K562 (cell line): Measurements from ENCODE around the gene NEU1. TPM values are rescaled to one million over a fixed set of nuclear protein-coding genes. Genes with fewer than 3 reads are reported as not detected.

Source experiments
- ATAC-seq: fragments of 200-7000 bp; cut with Tn5 transposase; 3 replicates; pipeline ENCODE4 v1.9.1; 2020; ENCODE audit warnings: moderate library complexity
- BruUV-seq: library from RNA; stranded (reverse); fragments of 400-500 nt; replicated peaks from 2 replicates; lab custom pipeline; 2021; lab: Mats Ljungman, UMichigan
- CTCF ChIA-PET: fragments of 300-600 bp; formaldehyde crosslinking; extraction: SDS; loops from one replicate; lab custom pipeline; 2021; ENCODE audit warnings: low intra/inter-chr PET ratio; lab: Yijun Ruan, JAX
- POLR2A ChIA-PET: fragments of 300-600, 350-650 bp; sonication (Branson Sonifier 250); formaldehyde crosslinking; extraction: SDS; loops from one replicate; lab custom pipeline; 2021; ENCODE audit warnings: antibody characterized with exemption, inconsistent platforms; lab: Yijun Ruan, JAX
- DNase-seq, 4 experiments: peaks; one replicate each; pipeline versions ENCODE4 v3.0.0 to v3.0.0-alpha.2; 2011 to 2018; ENCODE audit warnings: low spot score in 3 of 4, mixed read lengths in 3 of 4; ENCODE audit errors: extremely low read depth in 1 of 4
- FAIRE-seq: peaks from 2 replicates; lab custom pipeline; 2011; peaks lifted over from hg19 to GRCh38; lab: Jason Lieb, UNC
- H2AFZ ChIP-seq: 2 replicates; pipeline ENCODE4 v1.6.0; 2011; ENCODE audit warnings: low read depth, low read length, control low read depth, inconsistent platforms
- H3K27ac ChIP-seq: fragments of 200-600 bp; 3 replicates; pipeline ENCODE4 v1.8.0; 2011; ENCODE audit warnings: low read depth, mild to moderate bottlenecking, control low read depth, inconsistent platforms, low read length, moderate library complexity, mixed read lengths; ENCODE audit errors: extremely low read depth
- H3K27me3 ChIP-seq, 2 experiments: fragments of 300-600 bp in 1 of 2; 2 replicates in 1 of 2; 3 replicates in 1 of 2; pipeline versions ENCODE4 v1.6.0 to v1.8.0; 2011; ENCODE audit warnings: inconsistent platforms in 2 of 2, low read length in 2 of 2, mild to moderate bottlenecking in 1 of 2, mixed read lengths in 1 of 2, moderate library complexity in 1 of 2; ENCODE audit not compliant: control insufficient read depth in 2 of 2, insufficient read depth in 2 of 2
- H3K36me3 ChIP-seq: fragments of 300-600 bp; 3 replicates; pipeline ENCODE4 v1.8.0; 2011; ENCODE audit warnings: mild to moderate bottlenecking, low read length, inconsistent platforms; ENCODE audit not compliant: control insufficient read depth, insufficient read depth
- H3K4me1 ChIP-seq, 2 experiments: fragments of 200-600 bp in 1 of 2; replicated peaks in 1 of 2; 2 replicates in 1 of 2; 3 replicates in 1 of 2; pipeline versions ENCODE4 v1.5.1 to v1.8.0; 2011; ENCODE audit warnings: inconsistent platforms in 2 of 2, low read length in 2 of 2, mild to moderate bottlenecking in 1 of 2, mixed read lengths in 1 of 2, moderate library complexity in 1 of 2; ENCODE audit not compliant: control insufficient read depth in 2 of 2, insufficient read depth in 2 of 2
- H3K4me2 ChIP-seq: 2 replicates; pipeline ENCODE4 v1.6.1; 2011; ENCODE audit warnings: low read length, control low read depth, inconsistent platforms, mixed read lengths; ENCODE audit not compliant: insufficient read depth
- H3K4me3 ChIP-seq: fragments of 200-600 bp; sonication (generic), shearing (Covaris generic); 2 replicates; pipeline ENCODE4 v1.5.1; 2016; ENCODE audit warnings: control low read depth, inconsistent platforms
- H3K79me2 ChIP-seq: fragments of 200-600 bp; 3 replicates; pipeline ENCODE4 v1.8.0; 2011; ENCODE audit warnings: low read length, inconsistent platforms; ENCODE audit not compliant: control insufficient read depth, insufficient read depth
- H3K9ac ChIP-seq, 2 experiments: 2 replicates each; pipeline versions ENCODE4 v1.6.0 to v1.6.1; 2011; ENCODE audit warnings: low read depth in 2 of 2, low read length in 2 of 2, control low read depth in 1 of 2, inconsistent platforms in 1 of 2, mild to moderate bottlenecking in 1 of 2, mixed read lengths in 1 of 2; ENCODE audit not compliant: insufficient read depth in 1 of 2
- H3K9me1 ChIP-seq: one replicate; pipeline ENCODE4 v1.6.0; 2011; ENCODE audit warnings: inconsistent platforms, mild to moderate bottlenecking, low read length, moderate library complexity; ENCODE audit not compliant: control insufficient read depth, insufficient read depth
- H3K9me3 ChIP-seq: replicated peaks from 2 replicates; pipeline ENCODE4 v1.5.1; 2011; ENCODE audit warnings: low read depth, low read length, inconsistent platforms; ENCODE audit not compliant: control insufficient read depth, insufficient read depth
- H4K20me1 ChIP-seq: replicated peaks from 2 replicates; pipeline ENCODE4 v1.6.1; 2011; ENCODE audit warnings: low read length, inconsistent platforms, mixed read lengths; ENCODE audit not compliant: control insufficient read depth, insufficient read depth
- ZNF507 ChIP-seq: conservative IDR thresholded peaks from 2 replicates; pipeline ENCODE4 v1.6.1; 2017; ENCODE audit warnings: missing genetic modification characterization, missing compliant biosample characterization
- WGBS: fragments of 100-300 bp; shearing (Covaris generic); methylation state at CpG from one replicate; pipeline ENCODE4 v1.1.6; 2016; ENCODE audit warnings: low coverage, mixed read lengths; ENCODE audit not compliant: insufficient coverage; ENCODE audit errors: missing lambda C conversion rate; 5-methylcytosine and 5-hydroxymethylcytosine counted together
- in situ Hi-C: fragments of 300-500 bp; cut with MboI; formaldehyde crosslinking; loops from 4 replicates; pipeline ENCODE4 v1.15.0; 2018; ENCODE audit warnings: inconsistent platforms, mixed read lengths
- intact Hi-C: fragments of 100-400 bp; cut with micrococcal nuclease; formaldehyde crosslinking; loops from 2 replicates; pipeline ENCODE4 v1.14.2; 2022
- polyA plus RNA-seq, 8 experiments: library from polyadenylated mRNA; depleted of rRNA in 4 of 8; stranded (reverse) in 5 of 8; unstranded in 3 of 8; fragments of >200 nt; fragmentation: Nextera tagmentation in 2 of 8; fragmentation: Illumina TruSeq in 1 of 8; extraction: Ambion mirVana in 2 of 8; extraction: Trizol in 1 of 8; gene quantifications; 2 replicates each; pipeline versions ENCODE4 v1.2.1 to v1.2.3, GENCODE V29; 2011 to 2014; ENCODE audit warnings: inconsistent platforms in 1 of 8, missing spikeins in 1 of 8
- total RNA-seq, 7 experiments: library from RNA; depleted of rRNA in 6 of 7; stranded (reverse); fragments of >200 nt in 6 of 7; fragmentation: Illumina TruSeq in 2 of 7; extraction: Trizol in 2 of 7; gene quantifications; 2 replicates each; pipeline versions ENCODE4 v1.2.1 to v1.2.3, GENCODE V29; 2011 to 2021; ENCODE audit warnings: low replicate concordance in 1 of 7
- TF ChIP-seq, protein P1 (sequence below), 2 experiments: fragments of 450-650 bp in 1 of 2; sonication (generic) in 1 of 2; formaldehyde crosslinking in 1 of 2; IDR thresholded peaks; 2 replicates each; pipeline versions ENCODE4 v1.7.1 to v1.9.0; 2016 to 2022; ENCODE audit warnings: inconsistent platforms in 1 of 2, mild to moderate bottlenecking in 1 of 2, missing genetic modification reagents in 1 of 2
- TF ChIP-seq, protein P2 (sequence below): sonication (generic); formaldehyde crosslinking; IDR thresholded peaks from 2 replicates; pipeline ENCODE4 v1.8.0; 2022; ENCODE audit warnings: mild to moderate bottlenecking, missing genetic modification reagents

NEU1 gene
- total and polyA plus RNA-seq, 9 of the 15 experiments (the other 6 are each of a cell fraction or from before 2014, with no cell fraction given), result 14.8 to 67.8 (median 51.0) TPM

DNA sequence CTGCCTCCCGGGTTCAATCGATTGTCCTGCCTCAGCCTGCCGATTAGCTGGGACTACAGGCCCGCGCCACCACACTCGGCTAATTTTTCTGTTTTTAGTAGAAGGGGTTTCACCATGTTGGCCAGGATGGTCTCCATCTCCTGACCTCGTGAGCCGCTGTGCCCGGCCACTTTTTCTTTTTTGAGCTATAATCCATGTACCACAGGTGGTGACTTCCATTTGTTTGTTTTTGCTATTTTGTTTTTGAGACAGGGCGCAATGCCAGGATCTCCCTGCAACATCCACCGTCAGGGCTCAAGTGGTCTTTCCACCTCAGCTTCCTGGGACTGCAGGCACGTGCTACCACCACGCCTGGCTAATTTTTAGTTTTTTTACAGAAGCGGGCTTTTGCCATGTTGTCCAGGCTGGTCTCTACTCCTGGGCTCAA lies 26.6 kb downstream of the NEU1 start:
- H3K9me3 ChIP-seq, result no peaks in the 10 kb centered on the region; the same call in 1 of the 2 replicates
- peaks cover 30% of the 10 kb centered on the region for H4K20me1 ChIP-seq
- H3K79me2 ChIP-seq, result peaks cover 77% of the 10 kb centered on the region
- H3K4me3 ChIP-seq, result peak overlapping the region; percentile 85
- H3K36me3 ChIP-seq, result peaks cover 68% of the 10 kb centered on the region
- FAIRE-seq, result no peak
- peak in 2 of 4 experiments; percentile 24 for DNase-seq
- peak overlapping the region; percentile 98 to 100 for H3K9ac ChIP-seq
- no peak overlapping the region for H2AFZ ChIP-seq
- intact Hi-C loops, result no loop called here
- peaks cover 40 to 61% of the 10 kb centered on the region in 2 experiments for H3K4me1 ChIP-seq
- H3K9me1 ChIP-seq, result no peaks in the 10 kb centered on the region
- ATAC-seq, result no peak
- no TSS peak for BruUV-seq
- peak overlapping the region; percentile 88 for H3K27ac ChIP-seq
- CTCF ChIA-PET, result interaction anchor here (0.6 to 0.7 kb wide), 3 partner anchors 63 to 303 kb away, joined by 3 to 4 read pairs (median 4); no protein-coding TSS in a partner anchor
- H3K27me3 ChIP-seq, result no peaks in the 10 kb centered on the region
- peak overlapping the region; percentile 94 for H3K4me2 ChIP-seq
- WGBS, result under 1% methylated on average over 14 of the region's 14 CpGs
- in situ Hi-C loops, result no loop called here
- POLR2A ChIA-PET, result interaction anchor here (0.6 to 13.1 kb wide), 36 partner anchors 10 to 288 kb away, joined by 3 to 229 read pairs (median 6); partner anchors contain the start of genes ABHD16A, APOM, BAG6 and C6orf47
- TF ChIP-seq, protein P1, sequence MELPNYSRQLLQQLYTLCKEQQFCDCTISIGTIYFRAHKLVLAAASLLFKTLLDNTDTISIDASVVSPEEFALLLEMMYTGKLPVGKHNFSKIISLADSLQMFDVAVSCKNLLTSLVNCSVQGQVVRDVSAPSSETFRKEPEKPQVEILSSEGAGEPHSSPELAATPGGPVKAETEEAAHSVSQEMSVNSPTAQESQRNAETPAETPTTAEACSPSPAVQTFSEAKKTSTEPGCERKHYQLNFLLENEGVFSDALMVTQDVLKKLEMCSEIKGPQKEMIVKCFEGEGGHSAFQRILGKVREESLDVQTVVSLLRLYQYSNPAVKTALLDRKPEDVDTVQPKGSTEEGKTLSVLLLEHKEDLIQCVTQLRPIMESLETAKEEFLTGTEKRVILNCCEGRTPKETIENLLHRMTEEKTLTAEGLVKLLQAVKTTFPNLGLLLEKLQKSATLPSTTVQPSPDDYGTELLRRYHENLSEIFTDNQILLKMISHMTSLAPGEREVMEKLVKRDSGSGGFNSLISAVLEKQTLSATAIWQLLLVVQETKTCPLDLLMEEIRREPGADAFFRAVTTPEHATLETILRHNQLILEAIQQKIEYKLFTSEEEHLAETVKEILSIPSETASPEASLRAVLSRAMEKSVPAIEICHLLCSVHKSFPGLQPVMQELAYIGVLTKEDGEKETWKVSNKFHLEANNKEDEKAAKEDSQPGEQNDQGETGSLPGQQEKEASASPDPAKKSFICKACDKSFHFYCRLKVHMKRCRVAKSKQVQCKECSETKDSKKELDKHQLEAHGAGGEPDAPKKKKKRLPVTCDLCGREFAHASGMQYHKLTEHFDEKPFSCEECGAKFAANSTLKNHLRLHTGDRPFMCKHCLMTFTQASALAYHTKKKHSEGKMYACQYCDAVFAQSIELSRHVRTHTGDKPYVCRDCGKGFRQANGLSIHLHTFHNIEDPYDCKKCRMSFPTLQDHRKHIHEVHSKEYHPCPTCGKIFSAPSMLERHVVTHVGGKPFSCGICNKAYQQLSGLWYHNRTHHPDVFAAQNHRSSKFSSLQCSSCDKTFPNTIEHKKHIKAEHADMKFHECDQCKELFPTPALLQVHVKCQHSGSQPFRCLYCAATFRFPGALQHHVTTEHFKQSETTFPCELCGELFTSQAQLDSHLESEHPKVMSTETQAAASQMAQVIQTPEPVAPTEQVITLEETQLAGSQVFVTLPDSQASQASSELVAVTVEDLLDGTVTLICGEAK (IDR thresholded peaks at IDR 0.05), result peak; percentile 63
- TF ChIP-seq, protein P1 (CRISPR knock-in tag; IDR thresholded peaks at IDR 0.05), result no peak
- TF ChIP-seq ZNF507, result no peak
- TF ChIP-seq, protein P2, sequence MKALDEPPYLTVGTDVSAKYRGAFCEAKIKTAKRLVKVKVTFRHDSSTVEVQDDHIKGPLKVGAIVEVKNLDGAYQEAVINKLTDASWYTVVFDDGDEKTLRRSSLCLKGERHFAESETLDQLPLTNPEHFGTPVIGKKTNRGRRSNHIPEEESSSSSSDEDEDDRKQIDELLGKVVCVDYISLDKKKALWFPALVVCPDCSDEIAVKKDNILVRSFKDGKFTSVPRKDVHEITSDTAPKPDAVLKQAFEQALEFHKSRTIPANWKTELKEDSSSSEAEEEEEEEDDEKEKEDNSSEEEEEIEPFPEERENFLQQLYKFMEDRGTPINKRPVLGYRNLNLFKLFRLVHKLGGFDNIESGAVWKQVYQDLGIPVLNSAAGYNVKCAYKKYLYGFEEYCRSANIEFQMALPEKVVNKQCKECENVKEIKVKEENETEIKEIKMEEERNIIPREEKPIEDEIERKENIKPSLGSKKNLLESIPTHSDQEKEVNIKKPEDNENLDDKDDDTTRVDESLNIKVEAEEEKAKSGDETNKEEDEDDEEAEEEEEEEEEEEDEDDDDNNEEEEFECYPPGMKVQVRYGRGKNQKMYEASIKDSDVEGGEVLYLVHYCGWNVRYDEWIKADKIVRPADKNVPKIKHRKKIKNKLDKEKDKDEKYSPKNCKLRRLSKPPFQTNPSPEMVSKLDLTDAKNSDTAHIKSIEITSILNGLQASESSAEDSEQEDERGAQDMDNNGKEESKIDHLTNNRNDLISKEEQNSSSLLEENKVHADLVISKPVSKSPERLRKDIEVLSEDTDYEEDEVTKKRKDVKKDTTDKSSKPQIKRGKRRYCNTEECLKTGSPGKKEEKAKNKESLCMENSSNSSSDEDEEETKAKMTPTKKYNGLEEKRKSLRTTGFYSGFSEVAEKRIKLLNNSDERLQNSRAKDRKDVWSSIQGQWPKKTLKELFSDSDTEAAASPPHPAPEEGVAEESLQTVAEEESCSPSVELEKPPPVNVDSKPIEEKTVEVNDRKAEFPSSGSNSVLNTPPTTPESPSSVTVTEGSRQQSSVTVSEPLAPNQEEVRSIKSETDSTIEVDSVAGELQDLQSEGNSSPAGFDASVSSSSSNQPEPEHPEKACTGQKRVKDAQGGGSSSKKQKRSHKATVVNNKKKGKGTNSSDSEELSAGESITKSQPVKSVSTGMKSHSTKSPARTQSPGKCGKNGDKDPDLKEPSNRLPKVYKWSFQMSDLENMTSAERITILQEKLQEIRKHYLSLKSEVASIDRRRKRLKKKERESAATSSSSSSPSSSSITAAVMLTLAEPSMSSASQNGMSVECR (CRISPR knock-in tag), result peak; percentile 38; the same call in 1 of the 2 replicates
